Measurements from ENCODE around the gene DOCK8.

Gene DOCK8

GRCh38 chr9:253539-253938 is 38.9 kb downstream of the DOCK8 start:
- H3K4me2 ChIP-seq, result no peak overlapping the region
- H3K27ac ChIP-seq, result no peak overlapping the region
- no peak overlapping the region for H2AFZ ChIP-seq (ENCODE audit: low read depth)

GRCh38 chr9:254516-254915 is 39.9 kb downstream of the DOCK8 start:
- Histone ChIP-seq H3K4me2 (no peak overlapping the region), H3K79me2 (ENCODE audit: insufficient read depth, low read depth) (no peaks in the 10 kb centered on the region), H3K9ac (no peak overlapping the region), H3K4me1 (ENCODE audit: low read depth, poor library complexity, severe bottlenecking) (peaks cover 2% of the 10 kb centered on the region), H3K27me3 (ENCODE audit: insufficient read depth, low read depth) (no peaks in the 10 kb centered on the region), H3K36me3 (ENCODE audit: insufficient read depth) (no peaks in the 10 kb centered on the region), H3K27ac (no peak overlapping the region), H4K20me1 (ENCODE audit: insufficient read depth) (no peaks in the 10 kb centered on the region), H2AFZ (ENCODE audit: low read depth) (no peak overlapping the region), H3K4me3 (IDR thresholded peaks at IDR 0.05; ENCODE audit: insufficient read depth, low read depth, low read length) (no peak overlapping the region)
- TF ChIP-seq CTCF (conservative IDR thresholded peaks at IDR 0.05; ENCODE audit: low read depth, low read length), result no peak

More at GRCh38 chr9:253539-253938, 38.9 kb downstream of the DOCK8 start:
- TF ChIP-seq CTCF (conservative IDR thresholded peaks at IDR 0.05; ENCODE audit: low read depth, low read length), result no peak
- Histone ChIP-seq H3K79me2 (ENCODE audit: insufficient read depth, low read depth) (no peaks in the 10 kb centered on the region), H3K9ac (no peak overlapping the region), H3K36me3 (ENCODE audit: insufficient read depth) (no peaks in the 10 kb centered on the region), H3K4me3 (IDR thresholded peaks at IDR 0.05; ENCODE audit: insufficient read depth, low read depth, low read length) (no peak overlapping the region), H4K20me1 (ENCODE audit: insufficient read depth) (no peaks in the 10 kb centered on the region), H3K4me1 (ENCODE audit: low read depth, poor library complexity, severe bottlenecking) (no peaks in the 10 kb centered on the region), H3K27me3 (ENCODE audit: insufficient read depth, low read depth) (no peaks in the 10 kb centered on the region)

- Histone ChIP-seq H3K9ac (no peak overlapping the region), H4K20me1 (ENCODE audit: insufficient read depth) (no peaks in the 10 kb centered on the region), H3K27ac (no peak overlapping the region), H3K4me1 (ENCODE audit: low read depth, poor library complexity, severe bottlenecking) (peaks cover 15% of the 10 kb centered on the region), H3K27me3 (ENCODE audit: insufficient read depth, low read depth) (no peaks in the 10 kb centered on the region), H3K36me3 (ENCODE audit: insufficient read depth) (no peaks in the 10 kb centered on the region), H3K4me3 (IDR thresholded peaks at IDR 0.05; ENCODE audit: insufficient read depth, low read depth, low read length) (no peak overlapping the region), H3K79me2 (ENCODE audit: insufficient read depth, low read depth) (no peaks in the 10 kb centered on the region), H2AFZ (ENCODE audit: low read depth) (no peak overlapping the region), H3K4me2 (no peak overlapping the region)
- TF ChIP-seq CTCF (conservative IDR thresholded peaks at IDR 0.05; ENCODE audit: low read depth, low read length), result no peak
These were observed 43.3 kb downstream of the DOCK8 start for GRCh38 chr9:257957-258356.

- Histone ChIP-seq H3K9ac (no peak overlapping the region), H3K79me2 (ENCODE audit: insufficient read depth, low read depth) (no peaks in the 10 kb centered on the region), H3K4me2 (peak overlapping the region; percentile 4; the same call in 1 of the 2 replicates), H3K27ac (peak overlapping the region; percentile 11; the same call in 1 of the 2 replicates), H3K27me3 (ENCODE audit: insufficient read depth, low read depth) (no peaks in the 10 kb centered on the region), H3K4me3 (IDR thresholded peaks at IDR 0.05; ENCODE audit: insufficient read depth, low read depth, low read length) (no peak overlapping the region), H3K4me1 (ENCODE audit: low read depth, poor library complexity, severe bottlenecking) (peaks cover 15% of the 10 kb centered on the region), H3K36me3 (ENCODE audit: insufficient read depth) (no peaks in the 10 kb centered on the region), H4K20me1 (ENCODE audit: insufficient read depth) (no peaks in the 10 kb centered on the region), H2AFZ (ENCODE audit: low read depth) (no peak overlapping the region; the same call in 1 of the 2 replicates)
- no peak for TF ChIP-seq CTCF (conservative IDR thresholded peaks at IDR 0.05; ENCODE audit: low read depth, low read length)
These were observed 45.0 kb downstream of the DOCK8 start for GRCh38 chr9:259405-260404.
